Femur (tissue), 1 donor: ENCODE results near the gene PCDHGA10.
"Not testable (repeated sequence)": the region's sequence is repeated elsewhere in the genome, so short reads cannot be mapped to it uniquely, and the experiment has no call there.

Experiments used
- DNase-seq: peaks from one replicate; pipeline ENCODE4 v3.0.0-alpha.2; 2017

The PCDHGA10 gene

DNA sequence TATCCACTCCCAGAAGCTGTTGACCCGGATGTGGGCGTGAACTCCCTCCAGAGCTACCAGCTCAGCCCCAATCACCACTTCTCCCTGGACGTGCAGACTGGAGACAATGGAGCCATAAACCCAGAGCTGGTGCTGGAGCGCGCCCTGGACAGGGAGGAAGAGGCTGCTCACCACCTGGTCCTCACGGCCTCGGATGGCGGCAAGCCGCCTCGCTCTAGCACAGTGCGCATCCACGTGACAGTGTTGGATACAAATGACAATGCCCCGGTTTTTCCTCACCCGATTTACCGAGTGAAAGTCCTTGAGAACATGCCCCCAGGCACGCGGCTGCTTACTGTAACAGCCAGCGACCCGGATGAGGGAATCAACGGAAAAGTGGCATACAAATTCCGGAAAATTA, 19.5 kb upstream of the PCDHGA10 start:
- no peak for DNase-seq

GRCh38 chr5:141394401-141395187, 18.2 kb upstream of the PCDHGA10 start:
- not testable (repeated sequence) for DNase-seq

DNA sequence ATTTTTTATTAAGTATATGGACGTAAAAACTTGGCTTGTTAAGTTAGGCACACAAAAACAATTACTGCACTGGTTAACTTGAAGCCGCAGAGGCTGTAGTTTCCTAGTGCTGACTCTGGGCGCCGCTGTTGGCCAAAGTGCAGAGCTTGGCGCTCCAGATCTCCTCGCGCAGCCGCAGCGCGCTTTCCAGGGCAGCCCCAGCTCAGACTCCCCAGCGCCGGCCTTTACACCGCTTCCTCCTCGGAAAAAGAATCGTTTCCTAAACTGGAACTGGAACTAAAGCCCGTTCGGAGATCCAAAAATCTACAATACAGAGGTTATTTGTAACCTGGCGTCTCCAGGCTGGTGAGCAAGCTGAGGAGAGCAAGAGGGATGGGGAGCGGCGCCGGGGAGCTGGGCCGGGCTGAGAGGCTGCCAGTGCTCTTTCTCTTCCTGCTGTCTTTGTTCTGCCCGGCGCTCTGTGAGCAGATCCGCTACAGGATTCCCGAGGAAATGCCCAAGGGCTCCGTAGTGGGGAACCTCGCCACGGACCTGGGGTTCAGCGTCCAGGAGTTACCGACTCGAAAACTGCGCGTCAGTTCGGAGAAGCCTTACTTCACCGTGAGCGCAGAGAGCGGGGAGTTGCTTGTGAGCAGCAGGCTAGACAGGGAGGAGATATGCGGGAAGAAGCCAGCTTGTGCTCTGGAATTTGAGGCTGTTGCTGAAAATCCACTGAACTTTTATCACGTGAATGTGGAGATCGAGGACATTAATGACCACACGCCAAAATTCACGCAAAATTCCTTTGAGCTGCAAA, 14.8 kb upstream of the PCDHGA10 start, which contains the start of gene PCDHGB5:
TSS of gene PCDHGB5 (plus strand) at position 192 of the 796 bp plus-strand sequence. CDS start at position 373, 181 bp downstream.
- not testable (repeated sequence) for DNase-seq

DNA sequence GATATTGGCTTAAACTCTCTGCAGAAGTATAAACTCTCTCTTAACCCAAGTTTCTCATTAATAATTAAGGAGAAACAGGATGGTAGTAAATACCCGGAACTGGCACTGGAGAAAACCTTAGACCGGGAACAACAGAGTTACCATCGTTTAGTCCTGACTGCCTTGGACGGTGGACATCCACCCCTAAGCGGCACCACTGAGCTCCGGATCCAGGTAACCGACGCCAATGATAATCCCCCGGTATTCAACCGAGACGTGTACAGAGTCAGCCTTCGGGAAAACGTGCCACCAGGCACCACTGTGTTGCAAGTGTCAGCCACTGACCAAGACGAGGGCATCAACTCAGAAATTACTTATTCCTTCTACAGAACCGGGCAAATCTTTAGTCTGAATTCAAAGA, 14.2 kb upstream of the PCDHGA10 start:
- no peak for DNase-seq

- no peak for DNase-seq
Measured at GRCh38 chr5:141399555-141400258, 13.1 kb upstream of the PCDHGA10 start.

- no peak for DNase-seq
Measured at GRCh38 chr5:141402553-141403243, 10.1 kb upstream of the PCDHGA10 start, which contains the start of gene PCDHGA9. Gene PCDHGA9, plus strand, starts transcription at chr5:141402778. Its CDS starts 175 bp downstream, at chr5:141402953.

DNA sequence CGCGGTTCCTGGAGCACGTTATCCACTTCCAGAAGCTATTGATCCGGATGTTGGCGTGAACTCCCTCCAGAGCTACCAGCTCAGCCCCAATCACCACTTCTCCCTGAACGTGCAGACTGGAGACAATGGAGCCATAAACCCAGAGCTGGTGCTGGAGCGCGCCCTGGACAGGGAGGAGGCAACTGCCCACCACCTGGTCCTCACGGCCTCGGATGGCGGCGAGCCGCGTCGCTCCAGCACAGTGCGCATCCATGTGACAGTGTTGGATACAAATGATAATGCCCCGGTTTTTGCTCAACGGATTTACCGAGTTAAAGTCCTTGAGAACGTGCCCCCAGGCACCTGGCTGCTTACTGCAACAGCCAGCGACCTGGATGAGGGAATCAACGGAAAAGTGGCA, 9.4 kb upstream of the PCDHGA10 start:
- DNase-seq = no peak

DNA sequence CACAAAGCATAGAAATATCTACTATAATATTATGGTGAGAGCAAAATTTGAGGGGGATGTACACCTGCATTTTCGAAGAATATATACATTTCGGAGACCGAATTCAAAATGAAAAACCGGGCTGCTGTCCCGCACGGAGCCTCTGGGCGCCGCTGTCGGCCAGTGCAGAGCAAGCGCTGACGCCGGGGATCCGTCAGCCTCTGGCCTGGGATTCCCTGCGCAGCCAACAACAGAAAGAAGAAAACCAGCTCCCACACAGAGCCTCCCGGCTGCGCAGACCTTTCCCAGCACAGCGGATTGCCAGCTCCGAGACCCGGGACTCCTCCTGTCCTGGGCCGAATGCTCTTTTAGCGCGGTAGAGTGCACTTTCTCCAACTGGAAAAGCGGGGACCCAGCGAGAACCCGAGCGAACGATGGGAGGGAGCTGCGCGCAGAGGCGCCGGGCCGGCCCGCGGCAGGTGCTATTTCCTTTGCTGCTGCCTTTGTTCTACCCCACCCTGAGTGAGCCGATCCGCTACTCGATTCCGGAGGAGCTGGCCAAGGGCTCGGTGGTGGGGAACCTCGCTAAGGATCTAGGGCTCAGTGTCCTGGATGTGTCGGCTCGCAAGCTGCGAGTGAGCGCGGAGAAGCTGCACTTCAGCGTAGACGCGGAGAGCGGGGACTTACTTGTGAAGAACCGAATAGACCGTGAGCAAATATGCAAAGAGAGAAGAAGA, 4.8 kb upstream of the PCDHGA10 start, which contains the start of gene PCDHGB6:
TSS of gene PCDHGB6 (plus strand) at position 232 of the 716 bp plus-strand sequence. CDS start at position 414, 182 bp downstream.
- peak; percentile 61 for DNase-seq

DNA sequence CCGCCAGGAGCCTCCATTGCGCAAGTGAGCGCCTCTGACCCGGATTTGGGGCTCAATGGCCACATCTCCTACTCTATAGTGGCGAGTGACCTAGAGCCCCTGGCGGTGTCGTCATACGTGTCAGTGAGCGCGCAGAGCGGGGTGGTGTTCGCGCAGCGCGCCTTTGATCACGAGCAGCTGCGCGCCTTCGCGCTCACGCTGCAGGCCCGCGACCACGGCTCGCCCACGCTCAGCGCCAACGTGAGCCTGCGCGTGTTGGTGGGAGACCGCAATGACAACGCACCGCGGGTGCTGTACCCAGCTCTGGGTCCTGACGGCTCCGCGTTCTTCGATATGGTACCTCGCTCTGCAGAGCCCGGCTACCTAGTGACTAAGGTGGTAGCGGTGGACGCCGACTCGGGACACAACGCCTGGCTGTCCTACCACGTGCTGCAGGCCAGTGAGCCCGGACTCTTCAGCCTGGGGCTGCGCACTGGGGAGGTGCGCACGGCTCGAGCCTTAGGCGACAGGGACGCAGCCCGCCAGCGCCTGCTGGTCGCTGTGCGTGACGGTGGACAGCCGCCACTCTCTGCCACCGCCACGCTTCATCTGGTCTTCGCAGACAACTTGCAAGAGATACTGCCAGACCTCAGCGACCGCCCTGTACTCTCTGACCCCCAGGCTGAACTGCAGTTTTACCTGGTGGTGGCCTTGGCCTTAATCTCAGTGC, 3.0 kb upstream of the PCDHGA10 start:
- DNase-seq = no peak

DNA sequence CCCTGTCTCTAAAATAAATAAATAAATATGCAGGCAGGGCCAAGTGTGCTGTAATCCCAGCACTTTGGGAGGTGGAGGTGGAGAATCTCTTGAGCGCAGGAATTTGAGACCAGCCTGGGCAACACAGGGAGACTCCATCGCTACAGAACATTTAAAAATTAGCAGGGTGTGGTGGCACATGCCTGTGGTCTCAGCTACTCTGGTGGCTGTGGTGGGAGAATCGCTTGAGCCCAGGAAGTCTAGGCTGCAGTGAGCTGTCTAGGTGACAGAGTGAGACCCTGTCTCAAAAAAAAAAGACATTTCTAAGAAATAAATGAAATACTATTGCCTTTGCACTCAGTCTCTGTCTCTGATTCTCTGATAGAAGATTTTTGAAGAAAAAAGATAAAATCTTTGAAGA, 1.2 kb upstream of the PCDHGA10 start:
- no peak for DNase-seq

DNA sequence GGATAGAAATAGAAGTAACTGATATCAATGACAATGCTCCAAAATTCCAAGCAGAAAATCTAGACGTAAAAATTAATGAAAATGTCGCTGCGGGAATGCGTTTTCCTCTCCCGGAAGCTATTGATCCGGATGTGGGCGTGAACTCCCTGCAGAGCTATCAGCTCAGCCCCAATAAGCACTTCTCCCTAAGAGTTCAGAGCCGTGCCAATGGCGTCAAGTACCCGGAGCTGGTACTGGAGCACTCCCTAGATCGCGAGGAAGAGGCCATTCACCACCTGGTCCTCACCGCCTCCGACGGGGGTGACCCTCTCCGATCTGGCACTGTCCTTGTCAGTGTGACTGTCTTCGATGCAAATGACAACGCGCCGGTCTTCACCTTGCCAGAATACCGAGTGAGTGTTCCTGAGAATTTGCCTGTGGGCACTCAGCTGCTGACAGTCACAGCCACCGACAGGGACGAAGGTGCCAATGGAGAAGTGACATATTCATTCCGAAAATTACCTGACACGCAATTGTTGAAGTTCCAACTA, 818 bp downstream of the PCDHGA10 start:
- no peak for DNase-seq

DNA sequence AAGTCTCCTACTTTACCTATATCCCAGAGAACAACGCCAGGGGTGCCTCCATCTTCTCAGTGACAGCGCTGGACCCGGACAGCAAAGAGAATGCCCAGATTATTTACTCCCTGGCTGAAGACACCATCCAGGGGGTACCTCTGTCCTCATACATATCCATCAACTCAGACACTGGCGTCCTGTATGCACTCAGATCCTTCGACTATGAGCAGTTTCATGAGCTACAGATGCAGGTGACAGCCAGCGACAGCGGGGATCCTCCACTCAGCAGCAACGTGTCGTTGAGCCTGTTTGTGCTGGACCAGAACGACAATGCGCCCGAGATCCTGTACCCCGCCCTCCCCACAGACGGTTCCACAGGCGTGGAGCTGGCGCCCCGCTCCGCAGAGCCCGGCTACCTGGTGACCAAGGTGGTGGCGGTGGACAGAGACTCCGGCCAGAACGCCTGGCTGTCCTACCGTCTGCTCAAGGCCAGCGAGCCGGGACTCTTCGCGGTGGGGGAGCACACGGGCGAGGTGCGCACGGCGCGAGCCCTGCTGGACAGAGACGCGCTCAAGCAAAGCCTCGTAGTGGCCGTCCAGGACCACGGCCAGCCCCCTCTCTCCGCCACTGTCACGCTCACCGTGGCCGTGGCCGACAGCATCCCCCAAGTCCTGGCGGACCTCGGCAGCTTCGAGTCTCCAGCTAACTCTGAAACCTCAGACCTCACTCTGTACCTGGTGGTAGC, 1.9 kb downstream of the PCDHGA10 start:
- not testable (repeated sequence) for DNase-seq

- DNase-seq = not testable (repeated sequence)
Measured at GRCh38 chr5:141415275-141415618, 2.5 kb downstream of the PCDHGA10 start.

GRCh38 chr5:141417494-141418172, 4.8 kb downstream of the PCDHGA10 start, which contains the start of gene PCDHGB7:
Gene PCDHGB7, plus strand, starts transcription at chr5:141417677. Its CDS starts 183 bp downstream, at chr5:141417860.
- peak; percentile 78 for DNase-seq

DNA sequence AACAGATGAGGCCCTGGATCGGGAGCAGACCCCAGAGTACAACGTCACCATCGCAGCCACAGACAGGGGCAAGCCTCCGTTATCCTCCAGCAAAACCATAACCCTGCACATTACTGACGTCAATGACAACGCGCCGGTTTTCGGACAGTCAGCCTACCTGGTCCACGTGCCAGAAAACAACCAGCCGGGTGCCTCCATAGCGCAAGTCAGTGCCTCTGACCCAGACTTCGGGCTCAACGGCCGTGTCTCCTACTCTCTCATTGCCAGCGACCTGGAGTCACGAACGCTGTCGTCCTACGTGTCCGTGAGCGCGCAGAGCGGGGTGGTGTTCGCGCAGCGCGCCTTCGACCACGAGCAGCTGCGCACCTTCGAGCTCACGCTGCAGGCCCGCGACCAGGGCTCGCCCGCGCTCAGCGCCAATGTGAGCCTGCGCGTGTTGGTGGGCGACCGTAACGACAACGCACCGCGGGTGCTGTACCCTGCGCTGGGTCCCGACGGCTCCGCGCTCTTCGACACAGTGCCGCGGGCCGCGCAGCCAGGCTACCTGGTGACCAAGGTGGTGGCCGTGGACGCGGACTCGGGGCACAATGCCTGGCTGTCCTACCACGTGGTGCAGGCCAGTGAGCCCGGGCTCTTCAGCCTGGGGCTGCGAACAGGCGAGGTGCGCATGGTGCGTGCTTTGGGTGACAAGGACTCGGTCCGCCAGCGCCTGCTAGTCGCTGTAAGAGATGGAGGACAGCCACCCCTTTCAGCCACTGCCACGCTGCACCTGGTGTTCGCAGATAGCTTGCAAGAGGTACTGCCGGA, 6.5 kb downstream of the PCDHGA10 start:
- DNase-seq = no peak

DNA sequence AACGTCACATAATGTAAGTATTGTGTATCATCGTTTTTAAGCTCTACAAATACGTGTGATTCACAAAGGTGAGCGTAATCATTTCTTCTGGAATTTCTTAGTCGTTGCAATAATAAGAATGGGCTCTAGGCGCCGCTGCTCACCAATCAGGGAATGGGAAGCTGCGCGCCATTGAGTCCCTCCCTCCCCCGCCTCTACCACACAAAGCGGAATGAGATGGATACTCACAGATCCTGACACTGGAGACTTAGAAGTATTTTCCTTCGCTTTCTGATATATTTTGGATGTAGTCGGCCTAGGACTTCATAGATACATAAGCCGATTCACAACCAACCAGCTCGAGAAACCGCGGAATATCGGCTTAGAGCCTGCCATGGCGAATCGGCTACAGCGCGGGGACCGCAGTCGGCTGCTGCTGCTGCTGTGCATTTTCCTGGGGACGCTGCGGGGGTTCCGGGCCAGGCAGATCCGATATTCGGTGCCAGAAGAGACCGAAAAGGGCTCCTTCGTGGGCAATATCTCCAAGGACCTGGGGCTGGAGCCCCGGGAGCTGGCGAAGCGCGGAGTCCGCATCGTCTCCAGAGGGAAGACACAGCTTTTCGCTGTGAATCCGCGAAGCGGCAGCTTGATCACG, 8.2 kb downstream of the PCDHGA10 start, which contains the start of gene PCDHGA11:
TSS of gene PCDHGA11 (plus strand) at position 197 of the 634 bp plus-strand sequence. CDS start at position 374, 177 bp downstream.
- no peak for DNase-seq

DNA sequence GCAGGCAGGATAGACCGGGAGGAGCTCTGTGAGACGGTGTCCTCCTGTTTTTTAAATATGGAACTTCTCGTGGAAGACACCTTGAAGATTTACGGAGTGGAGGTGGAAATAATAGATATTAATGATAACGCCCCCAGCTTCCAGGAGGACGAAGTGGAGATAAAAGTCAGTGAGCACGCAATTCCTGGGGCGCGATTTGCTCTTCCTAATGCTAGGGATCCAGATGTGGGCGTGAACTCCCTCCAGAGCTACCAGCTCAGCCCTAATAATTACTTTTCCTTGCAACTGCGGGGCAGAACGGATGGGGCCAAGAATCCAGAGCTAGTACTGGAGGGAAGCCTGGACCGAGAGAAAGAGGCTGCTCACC, 8.7 kb downstream of the PCDHGA10 start:
- no peak for DNase-seq

- DNase-seq = no peak
Measured at GRCh38 chr5:141422742-141423291, 10.0 kb downstream of the PCDHGA10 start.
